Stimulated activated CD4-positive, alpha-beta T cell treated with anti-CD3 and anti-CD28 coated beads, TNF-alpha, amount 100 ng/mL, for 48 hours (primary cell): Measurements from ENCODE around the gene TBC1D14.
A peak's percentile ranks its signal among the peaks of the same experiment; 100 is the strongest.
"Not testable (repeated sequence)": the region's sequence is repeated elsewhere in the genome, so short reads cannot be mapped to it uniquely, and the experiment has no call there.

Source experiments
- DNase-seq, 3 donors: peaks; one replicate each; pipeline ENCODE4 v3.0.0-alpha.2; 2020; ENCODE audit warnings: low read depth in 3 of 3

TBC1D14 gene

GRCh38 chr4:7059662-7060061, 150.0 kb downstream of the TBC1D14 start:
- no peak for DNase-seq

- DNase-seq: no peak
These were observed 150.9 kb downstream of the TBC1D14 start for GRCh38 chr4:7060346-7061150.

GRCh38 chr4:7061815-7062214, 152.2 kb downstream of the TBC1D14 start:
- DNase-seq: no peak

GRCh38 chr4:7062816-7063215, 153.2 kb downstream of the TBC1D14 start:
- DNase-seq: no peak

GRCh38 chr4:7063362-7063761, 153.7 kb downstream of the TBC1D14 start:
- no peak for DNase-seq

- no peak for DNase-seq
These were observed 156.4 kb downstream of the TBC1D14 start for GRCh38 chr4:7066006-7066405.

GRCh38 chr4:7066493-7066892, 156.9 kb downstream of the TBC1D14 start:
- no peak for DNase-seq

- DNase-seq: no peak
These were observed 157.5 kb downstream of the TBC1D14 start for GRCh38 chr4:7067126-7067451.

- DNase-seq: peak; percentile 100
These were observed 158.0 kb downstream of the TBC1D14 start, which contains the start of gene GRPEL1 for GRCh38 chr4:7067452-7068278. TSS of gene GRPEL1 (minus strand) at chr4:7068064. CDS start at chr4:7068032, 32 bp downstream.

GRCh38 chr4:7068279-7068842, 158.7 kb downstream of the TBC1D14 start:
- no peak for DNase-seq

GRCh38 chr4:7068883-7069282, 159.3 kb downstream of the TBC1D14 start:
- no peak for DNase-seq

GRCh38 chr4:7070729-7071511, 161.3 kb downstream of the TBC1D14 start:
- peak; percentile 71 to 82 (median 77) for DNase-seq

GRCh38 chr4:7073059-7073458, 163.4 kb downstream of the TBC1D14 start:
- DNase-seq: no peak

GRCh38 chr4:7073526-7074390, 164.1 kb downstream of the TBC1D14 start:
- no peak for DNase-seq

- DNase-seq: no peak
These were observed 164.8 kb downstream of the TBC1D14 start for GRCh38 chr4:7074426-7074825.

- DNase-seq: no peak
These were observed 166.5 kb downstream of the TBC1D14 start for GRCh38 chr4:7075962-7076695.

GRCh38 chr4:7076696-7077082, 167.1 kb downstream of the TBC1D14 start:
- DNase-seq: no peak

- DNase-seq: no peak
These were observed 167.7 kb downstream of the TBC1D14 start for GRCh38 chr4:7077371-7077770.

GRCh38 chr4:7078025-7078424, 168.4 kb downstream of the TBC1D14 start:
- DNase-seq: no peak

GRCh38 chr4:7079483-7079882, 169.9 kb downstream of the TBC1D14 start:
- not testable (repeated sequence) for DNase-seq
